HG03095 (cell line): ENCODE results near the gene MROH7.
A peak's percentile ranks its signal among the peaks of the same experiment; 100 is the strongest.

ENCODE experiments used
- ATAC-seq: cut with Tn5 transposase; IDR thresholded peaks from one replicate; pipeline ENCODE4 v1.9.1; 2021; ENCODE audit warnings: moderate library complexity; ENCODE audit not compliant: unreplicated experiment

Gene MROH7

GRCh38 chr1:54694771-54695170 lies 53.2 kb downstream of the MROH7 start:
- no peak for ATAC-seq

GRCh38 chr1:54695221-54695620 lies 53.6 kb downstream of the MROH7 start:
- ATAC-seq = no peak

- ATAC-seq = no peak
These were observed 54.2 kb downstream of the MROH7 start for GRCh38 chr1:54695764-54696163.

GRCh38 chr1:54696262-54696661 lies 54.7 kb downstream of the MROH7 start:
- no peak for ATAC-seq

DNA sequence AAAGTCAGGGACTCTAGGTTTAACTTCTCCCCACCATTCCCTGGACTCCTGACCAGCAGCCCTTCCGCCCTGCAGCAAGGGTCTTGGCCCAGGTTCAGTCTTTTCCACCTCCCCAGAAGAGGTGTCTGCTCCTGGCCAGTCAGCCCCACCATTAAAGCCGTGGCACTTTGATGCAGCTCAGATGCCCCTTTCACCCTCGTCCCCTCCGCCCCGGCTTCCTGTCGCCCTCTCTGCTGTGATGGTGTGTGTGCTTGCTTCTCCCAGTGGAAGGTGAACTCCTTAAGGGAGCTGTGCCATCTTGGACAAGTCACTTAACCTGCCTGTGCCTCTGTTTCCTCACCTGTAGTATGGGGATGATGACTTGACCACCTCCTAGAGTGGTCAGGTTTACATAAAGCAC lies 56.3 kb downstream of the MROH7 start:
- ATAC-seq = no peak

- no peak for ATAC-seq
These were observed 56.8 kb downstream of the MROH7 start for GRCh38 chr1:54698346-54698745.

- ATAC-seq = no peak
These were observed 58.4 kb downstream of the MROH7 start for GRCh38 chr1:54699936-54700525.

- no peak for ATAC-seq
These were observed 59.5 kb downstream of the MROH7 start for GRCh38 chr1:54701066-54701465.

DNA sequence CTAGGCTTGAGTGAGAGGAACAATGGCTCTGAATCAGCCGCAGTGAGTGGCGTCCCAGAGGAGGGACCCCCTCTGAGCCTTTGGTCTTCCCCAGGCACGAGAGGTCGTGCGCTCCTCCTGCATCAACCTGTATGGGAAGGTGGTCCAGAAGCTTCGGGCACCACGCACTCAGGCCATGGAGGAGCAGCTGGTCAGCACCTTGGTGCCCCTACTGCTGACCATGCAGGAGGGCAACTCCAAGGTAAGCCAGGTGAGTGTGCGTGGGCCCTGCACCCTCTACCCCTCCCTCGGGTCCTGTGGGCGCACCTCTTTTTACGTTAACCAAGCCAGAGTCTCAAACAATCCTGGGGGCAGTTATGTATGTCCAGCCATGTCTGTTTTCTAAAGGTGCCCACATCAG lies 60.4 kb downstream of the MROH7 start:
- ATAC-seq = no peak

GRCh38 chr1:54703471-54703870 lies 61.9 kb downstream of the MROH7 start:
- ATAC-seq = no peak

- ATAC-seq = no peak
These were observed 63.6 kb downstream of the MROH7 start for GRCh38 chr1:54705153-54705552.

DNA sequence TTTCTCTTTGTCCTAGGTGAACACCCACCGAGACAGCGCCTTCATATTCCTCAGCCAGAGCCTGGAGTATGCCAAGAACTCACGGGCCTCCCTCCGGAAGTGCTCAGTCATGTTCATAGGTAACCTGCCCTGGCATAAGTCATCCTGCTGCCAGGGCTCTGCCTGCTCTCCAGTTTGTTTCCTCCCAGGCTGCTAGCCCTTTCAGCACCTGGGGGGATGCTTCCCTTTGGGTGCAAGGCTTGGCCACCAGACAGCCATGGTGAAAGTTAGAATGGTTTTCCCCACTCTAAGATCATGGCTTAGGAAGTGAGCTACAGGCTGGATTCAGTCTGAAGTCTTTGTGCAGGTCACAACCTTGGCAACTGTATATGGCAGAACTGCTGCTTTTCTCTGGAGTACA lies 64.8 kb downstream of the MROH7 start:
- ATAC-seq = no peak

DNA sequence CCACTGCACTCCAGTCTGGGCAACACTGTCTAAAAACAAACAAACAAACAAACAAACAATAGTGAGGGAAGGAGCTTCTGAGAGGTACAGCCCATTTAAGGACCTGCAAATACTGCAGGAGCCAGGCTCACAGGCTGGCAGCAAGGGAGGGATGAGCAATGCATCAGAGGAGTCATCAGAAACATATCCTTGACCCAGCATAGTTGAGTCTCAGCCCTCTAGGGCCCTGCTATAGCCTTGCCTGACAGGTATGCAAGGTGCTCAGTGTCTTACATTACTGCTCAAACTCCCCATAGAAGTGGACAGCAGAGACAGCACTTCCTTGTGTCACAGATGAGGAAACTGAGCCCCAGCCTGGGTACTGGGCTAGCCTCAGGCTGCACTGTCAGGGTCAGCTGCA lies 66.8 kb downstream of the MROH7 start:
- no peak for ATAC-seq

GRCh38 chr1:54709547-54710292 lies 68.1 kb downstream of the MROH7 start:
- no peak for ATAC-seq

DNA sequence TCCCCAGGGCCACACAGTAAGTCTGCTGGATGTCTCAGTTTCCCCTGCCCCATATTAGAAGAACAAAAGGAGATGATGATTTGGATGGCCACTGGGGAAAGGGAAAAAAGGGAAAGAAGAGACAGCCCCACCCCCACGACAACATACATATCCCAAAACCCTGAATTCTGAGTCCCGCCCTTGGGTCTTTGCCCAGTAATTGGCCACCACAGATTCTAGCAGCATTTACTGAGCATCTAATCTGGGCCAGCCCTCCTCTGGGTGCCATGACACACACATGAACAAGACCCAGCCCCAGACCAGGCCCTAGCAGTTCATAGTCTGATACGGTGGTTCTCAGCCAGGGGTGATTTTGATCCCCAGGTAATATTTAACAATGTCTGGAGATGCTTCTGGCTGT lies 68.8 kb downstream of the MROH7 start:
- no peak for ATAC-seq

DNA sequence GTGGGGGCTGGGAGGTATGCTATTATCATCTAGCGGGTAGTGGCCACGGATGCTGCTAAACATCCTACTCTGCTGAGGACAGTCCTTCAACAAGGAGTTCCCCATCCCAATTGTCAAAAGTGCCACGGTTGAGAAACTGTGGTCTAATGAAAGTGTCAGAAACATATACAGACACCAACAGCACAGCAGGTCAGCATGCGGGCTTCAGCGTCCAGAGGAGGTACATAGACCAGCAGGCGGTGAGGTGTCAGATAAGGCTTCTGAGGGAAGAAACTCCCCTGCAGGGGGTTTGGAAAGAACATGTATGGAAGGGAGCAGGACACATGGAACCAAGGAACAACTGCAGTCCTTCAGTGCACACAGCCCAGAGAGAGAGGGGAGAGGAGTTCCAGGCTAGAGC lies 69.3 kb downstream of the MROH7 start:
- no peak for ATAC-seq

DNA sequence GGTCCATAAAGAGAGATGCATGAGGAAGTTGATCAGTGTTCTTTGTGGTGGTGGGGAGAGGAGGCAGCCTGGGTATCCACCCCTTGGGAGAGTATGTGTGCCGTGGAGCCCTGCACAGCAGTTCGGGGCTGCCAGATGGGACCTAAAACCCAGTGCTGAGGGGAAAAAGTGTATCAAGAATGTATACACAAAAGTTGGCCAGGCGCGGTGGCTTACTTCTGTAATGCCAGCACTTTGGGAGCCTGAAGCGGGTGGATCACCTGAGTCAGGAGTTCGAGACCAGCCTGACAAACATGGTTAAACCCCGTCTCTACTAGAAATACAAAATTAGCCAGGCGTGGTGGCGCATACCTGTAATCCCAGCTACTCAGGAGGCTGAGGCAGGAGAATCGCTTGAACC lies 70.0 kb downstream of the MROH7 start:
- no peak for ATAC-seq

GRCh38 chr1:54714881-54715492 lies 73.4 kb downstream of the MROH7 start:
- ATAC-seq = no peak

DNA sequence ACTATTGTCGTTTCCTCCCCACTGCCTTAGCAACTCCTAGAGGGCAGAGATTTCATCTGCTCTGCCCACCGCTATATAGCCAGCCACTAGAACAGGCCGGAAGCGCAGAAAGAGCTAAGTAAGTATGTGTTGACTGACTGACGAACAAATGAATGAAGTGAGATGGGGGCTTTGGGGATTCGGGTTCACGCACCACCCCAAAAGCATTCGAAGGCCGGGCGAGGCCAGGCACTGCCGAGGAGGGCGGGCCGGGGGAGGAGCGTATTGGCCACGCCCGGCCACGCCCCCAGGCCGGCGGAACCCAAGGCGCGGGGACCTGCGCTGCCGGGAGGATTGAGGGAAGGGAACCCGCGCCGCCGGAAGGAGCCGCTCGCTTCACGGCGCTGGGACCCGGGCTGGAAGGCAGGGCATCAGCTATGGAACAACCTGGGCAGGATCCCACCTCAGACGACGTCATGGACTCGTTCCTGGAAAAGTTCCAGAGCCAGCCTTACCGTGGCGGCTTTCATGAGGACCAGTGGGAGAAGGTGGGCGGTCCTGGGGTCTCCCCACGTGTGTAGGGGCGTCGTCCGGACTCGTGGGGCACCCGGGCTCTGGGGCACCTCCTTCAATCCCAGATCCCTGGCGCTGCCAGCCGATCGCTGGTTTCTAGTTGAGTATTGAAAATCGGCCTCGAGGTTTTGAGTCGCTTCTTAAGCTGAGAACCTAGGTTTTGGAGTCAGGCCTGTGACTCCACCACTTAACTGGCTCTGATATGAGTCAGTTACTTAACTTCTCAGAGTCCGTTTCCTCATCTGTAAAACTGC lies 74.1 kb downstream of the MROH7 start, which contains the start of gene TTC4:
Gene TTC4 (plus strand): TSS at position 369 of the 806 bp plus-strand sequence. CDS start 48 bp downstream, at position 417.
- peak; percentile 98 for ATAC-seq

DNA sequence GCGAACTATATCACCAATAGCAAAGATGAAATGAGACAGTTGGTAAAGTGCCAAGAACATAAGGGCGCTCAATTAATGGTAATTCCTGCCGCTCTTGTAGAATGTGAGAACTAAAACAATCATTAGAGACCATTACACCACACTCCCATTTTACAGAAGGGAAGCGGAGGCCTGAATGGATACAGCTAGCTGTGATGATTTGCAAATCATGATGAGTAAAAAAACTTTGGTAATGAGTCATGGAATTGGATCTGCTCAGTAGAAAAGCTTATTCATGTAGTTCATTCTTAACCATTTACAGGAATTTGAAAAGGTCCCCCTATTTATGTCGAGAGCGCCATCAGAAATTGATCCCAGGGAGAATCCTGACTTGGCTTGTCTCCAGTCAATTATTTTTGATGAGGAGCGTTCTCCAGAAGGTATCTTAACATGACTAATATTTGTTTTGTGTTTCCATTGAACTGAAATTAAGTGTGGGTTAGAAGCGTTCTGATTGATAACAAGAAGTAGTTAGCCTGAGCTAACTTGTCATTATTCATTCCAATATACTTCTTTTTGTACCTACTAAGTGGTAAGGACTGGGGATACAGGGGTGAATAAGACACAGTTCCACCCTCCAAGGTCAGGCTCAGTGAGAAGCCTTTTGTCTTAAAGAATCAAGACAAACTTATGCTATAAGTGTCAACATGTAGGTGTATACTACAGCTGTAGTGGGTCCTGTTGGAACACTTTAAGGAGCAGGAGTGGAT lies 74.9 kb downstream of the MROH7 start:
- ATAC-seq = no peak

DNA sequence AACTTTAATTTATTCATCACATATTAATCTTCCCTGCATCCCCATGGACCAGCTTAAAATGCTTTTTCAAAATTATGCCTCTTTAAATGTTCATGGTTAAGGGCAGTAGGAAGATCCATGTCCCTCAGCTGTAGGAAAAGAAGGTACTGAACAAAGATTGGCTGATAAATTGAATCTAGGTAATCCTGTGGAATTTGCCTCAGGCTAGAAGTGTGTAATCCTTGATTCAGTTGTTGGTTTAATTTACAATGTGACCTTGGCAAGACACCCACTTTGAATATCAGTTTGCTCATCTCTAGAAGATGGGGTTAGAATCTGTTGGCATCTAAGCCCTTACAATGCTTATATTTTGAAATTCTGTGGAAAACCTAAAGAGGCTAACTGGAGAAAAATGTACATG lies 80.1 kb downstream of the MROH7 start:
- ATAC-seq = no peak
